Lower leg skin (tissue), 3 donors: ENCODE results near the gene UMAD1.

Experiments used
- CTCF ChIP-seq, 3 donors: fragments of 450-650 bp; IDR thresholded peaks; one replicate each; pipeline ENCODE4 v1.5.1; 2016; ENCODE audit warnings: antibody characterized with exemption in 3 of 3, mild to moderate bottlenecking in 3 of 3, moderate library complexity in 2 of 3
- POLR2A ChIP-seq, 2 donors: fragments of 450-650 bp; IDR thresholded peaks; one replicate each; pipeline ENCODE4 v1.6.1; 2016 to 2017; ENCODE audit warnings: antibody characterized with exemption in 2 of 2, mild to moderate bottlenecking in 1 of 2, moderate library complexity in 1 of 2

- TF ChIP-seq CTCF (IDR thresholded peaks at IDR 0.05) (no peak), POLR2A (IDR thresholded peaks at IDR 0.05) (no peak)
Measured at GRCh38 chr7:7639421-7639820, 1.1 kb upstream of the UMAD1 start.
